Measurements from ENCODE around the gene ANAPC15. TPM values are rescaled to one million over a fixed set of nuclear protein-coding genes. Genes with fewer than 3 reads are reported as not detected.

Gene ANAPC15
- polyA plus RNA-seq, 3 donors: 92.6 to 112 (median 94.8) TPM

DNA sequence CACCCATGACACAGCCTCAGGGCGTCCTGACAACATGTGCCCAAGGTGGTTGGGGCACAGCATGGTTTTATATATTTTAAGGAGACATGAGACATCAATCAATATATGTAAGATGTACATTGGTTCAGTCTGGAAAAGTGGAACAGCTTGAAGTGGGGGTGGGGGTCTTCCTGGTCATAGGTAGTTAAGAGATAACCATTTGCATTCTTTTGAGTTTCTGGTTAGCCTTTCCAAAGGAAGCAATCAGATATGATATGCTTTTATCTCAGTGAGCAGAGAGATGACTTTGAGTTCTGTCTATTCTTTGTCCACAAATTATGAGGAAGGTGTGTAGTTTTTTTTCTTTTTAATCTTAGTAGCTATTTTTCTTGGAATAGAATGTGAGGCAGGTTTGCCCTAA lies 10.1 kb upstream of the ANAPC15 start:
- no peaks in the 10 kb centered on the region for H3K27me3 ChIP-seq (ENCODE audit: control insufficient read depth in 2 of 2, insufficient read depth in 2 of 2, low read length in 2 of 2)

DNA sequence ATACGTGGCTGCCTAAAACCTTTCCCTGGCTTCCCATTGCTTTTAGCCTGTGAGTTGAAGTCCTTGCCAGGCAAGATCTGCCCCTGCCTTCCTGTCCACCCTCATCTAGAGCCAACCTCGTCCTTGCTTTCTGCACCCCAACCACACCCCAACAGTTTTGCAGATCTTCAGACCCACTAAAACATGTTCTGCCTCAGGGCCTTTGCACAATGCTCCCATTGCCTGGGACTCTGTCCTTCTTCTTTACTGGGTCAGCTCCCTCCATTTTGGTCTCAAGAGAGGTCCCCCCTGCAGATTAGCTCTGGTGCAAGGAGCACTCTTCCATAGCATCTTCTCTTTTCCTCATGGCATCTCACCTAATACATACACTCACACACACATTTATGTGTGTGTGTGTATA lies 8.4 kb upstream of the ANAPC15 start:
- Histone ChIP-seq H3K9me3 (replicated peaks in 1 of 2; ENCODE audit: control insufficient read depth in 1 of 2, insufficient read depth in 1 of 2, low read length in 2 of 2) (peaks cover 0 to 5% of the 10 kb centered on the region in 2 donors), H2AFZ (ENCODE audit: insufficient read depth, low read depth, low read length, poor library complexity, severe bottlenecking) (no peak overlapping the region), H3K4me3 (replicated peaks in 1 of 3; ENCODE audit: low read depth in 2 of 3, low read length in 3 of 3) (no peak overlapping the region), H3K4me1 (ENCODE audit: control insufficient read depth in 1 of 2, insufficient read depth in 2 of 2, low read length in 2 of 2) (peaks cover 43 to 48% of the 10 kb centered on the region in 2 donors), H3K27ac (ENCODE audit: low read depth in 1 of 2, low read length in 2 of 2) (no peak overlapping the region), H3K4me2 (replicated peaks; ENCODE audit: extremely low read depth, low read length, poor library complexity, severe bottlenecking) (no peak overlapping the region), H4K20me1 (ENCODE audit: insufficient read depth, low read length) (no peaks in the 10 kb centered on the region), H3K9ac (ENCODE audit: insufficient read depth, low read length, poor library complexity, severe bottlenecking) (no peak overlapping the region), H3K27me3 (ENCODE audit: control insufficient read depth in 2 of 2, insufficient read depth in 2 of 2, low read length in 2 of 2) (no peaks in the 10 kb centered on the region), H3K79me2 (ENCODE audit: insufficient read depth, low read length) (no peaks in the 10 kb centered on the region), H3K36me3 (replicated peaks in 1 of 2; ENCODE audit: control insufficient read depth in 1 of 2, insufficient read depth in 2 of 2, low read length in 2 of 2) (no peaks in the 10 kb centered on the region)
- H3K4me1 Mint-ChIP-seq: peaks cover 48% of the 10 kb centered on the region
- H3K9me3 Mint-ChIP-seq: peaks cover 0 to 6% (median 4%) of the 10 kb centered on the region in 7 donors
- WGBS (ENCODE audit: insufficient coverage): 97% methylated on average over 2 of the region's 2 CpGs
- no peak for DNase-seq
- H3K27me3 Mint-ChIP-seq (ENCODE audit: low read depth in 3 of 3): peaks cover 0 to 3% (median 0%) of the 10 kb centered on the region in 3 donors
- H3K36me3 Mint-ChIP-seq: peaks cover 0 to 6% of the 10 kb centered on the region in 2 donors
- intact Hi-C loops (cut with micrococcal nuclease): no loop called here
- H3K27ac Mint-ChIP-seq: peak overlapping the region in 1 of 7 donors; percentile 81
- peak overlapping the region in 1 of 2 donors; percentile 16 for H3K4me3 Mint-ChIP-seq
- TF ChIP-seq, protein P1, sequence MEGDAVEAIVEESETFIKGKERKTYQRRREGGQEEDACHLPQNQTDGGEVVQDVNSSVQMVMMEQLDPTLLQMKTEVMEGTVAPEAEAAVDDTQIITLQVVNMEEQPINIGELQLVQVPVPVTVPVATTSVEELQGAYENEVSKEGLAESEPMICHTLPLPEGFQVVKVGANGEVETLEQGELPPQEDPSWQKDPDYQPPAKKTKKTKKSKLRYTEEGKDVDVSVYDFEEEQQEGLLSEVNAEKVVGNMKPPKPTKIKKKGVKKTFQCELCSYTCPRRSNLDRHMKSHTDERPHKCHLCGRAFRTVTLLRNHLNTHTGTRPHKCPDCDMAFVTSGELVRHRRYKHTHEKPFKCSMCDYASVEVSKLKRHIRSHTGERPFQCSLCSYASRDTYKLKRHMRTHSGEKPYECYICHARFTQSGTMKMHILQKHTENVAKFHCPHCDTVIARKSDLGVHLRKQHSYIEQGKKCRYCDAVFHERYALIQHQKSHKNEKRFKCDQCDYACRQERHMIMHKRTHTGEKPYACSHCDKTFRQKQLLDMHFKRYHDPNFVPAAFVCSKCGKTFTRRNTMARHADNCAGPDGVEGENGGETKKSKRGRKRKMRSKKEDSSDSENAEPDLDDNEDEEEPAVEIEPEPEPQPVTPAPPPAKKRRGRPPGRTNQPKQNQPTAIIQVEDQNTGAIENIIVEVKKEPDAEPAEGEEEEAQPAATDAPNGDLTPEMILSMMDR (IDR thresholded peaks at IDR 0.05): no peak

More for the DNA sequence above, 10.1 kb upstream of the ANAPC15 start:
- no peaks in the 10 kb centered on the region for H3K79me2 ChIP-seq (ENCODE audit: insufficient read depth, low read length)
- no peaks in the 10 kb centered on the region for H3K36me3 ChIP-seq (replicated peaks in 1 of 2; ENCODE audit: control insufficient read depth in 1 of 2, insufficient read depth in 2 of 2, low read length in 2 of 2)
- peaks cover 30 to 37% of the 10 kb centered on the region in 2 donors for H3K4me1 ChIP-seq (ENCODE audit: control insufficient read depth in 1 of 2, insufficient read depth in 2 of 2, low read length in 2 of 2)
- H4K20me1 ChIP-seq (ENCODE audit: insufficient read depth, low read length): no peaks in the 10 kb centered on the region
- Mint-ChIP-seq H3K27ac (no peak overlapping the region), H3K27me3 (ENCODE audit: low read depth in 3 of 3) (no peaks in the 10 kb centered on the region), H3K36me3 (peaks cover 0 to 4% of the 10 kb centered on the region in 2 donors), H3K4me1 (peaks cover 38% of the 10 kb centered on the region), H3K4me3 (no peak overlapping the region), H3K9me3 (peaks cover 0 to 11% (median 6%) of the 10 kb centered on the region in 7 donors)
- intact Hi-C loops (cut with micrococcal nuclease): no loop called here
- no peak for DNase-seq
- WGBS (ENCODE audit: insufficient coverage): no CpG with 5 or more reads among the region's 1 CpG
- no peak overlapping the region for H3K4me3 ChIP-seq (replicated peaks in 1 of 3; ENCODE audit: low read depth in 2 of 3, low read length in 3 of 3)
- no peak overlapping the region for H2AFZ ChIP-seq (ENCODE audit: insufficient read depth, low read depth, low read length, poor library complexity, severe bottlenecking)
- H3K4me2 ChIP-seq (replicated peaks; ENCODE audit: extremely low read depth, low read length, poor library complexity, severe bottlenecking): no peak overlapping the region
- peaks cover 0 to 5% of the 10 kb centered on the region in 2 donors for H3K9me3 ChIP-seq (replicated peaks in 1 of 2; ENCODE audit: control insufficient read depth in 1 of 2, insufficient read depth in 1 of 2, low read length in 2 of 2)
- no peak overlapping the region for H3K27ac ChIP-seq (ENCODE audit: low read depth in 1 of 2, low read length in 2 of 2)
- H3K9ac ChIP-seq (ENCODE audit: insufficient read depth, low read length, poor library complexity, severe bottlenecking): no peak overlapping the region
- TF ChIP-seq, protein P1 (IDR thresholded peaks at IDR 0.05): no peak
